K562 (cell line): ENCODE results near the gene CYLD. TPM values are rescaled to one million over a fixed set of nuclear protein-coding genes. Genes with fewer than 3 reads are reported as not detected.

Experiments
- ARID2 ChIP-seq: fragments of 450-650 bp; IDR thresholded peaks from 2 replicates; pipeline ENCODE4 v1.6.1; 2017; ENCODE audit warnings: antibody characterized with exemption, mild to moderate bottlenecking
- BACH1 ChIP-seq: fragments of 200-800 bp; sonication (Bioruptor generic); IDR thresholded peaks from 2 replicates; pipeline ENCODE4 v1.6.1; 2016; ENCODE audit warnings: missing genetic modification characterization, missing compliant biosample characterization
- BCOR ChIP-seq: fragments of 450-650 bp; IDR thresholded peaks from 2 replicates; pipeline ENCODE4 v1.6.1; 2016
- CREBBP ChIP-seq: IDR thresholded peaks from one replicate; pipeline ENCODE4 v1.6.1; 2012; ENCODE audit warnings: low read depth, mild to moderate bottlenecking, control low read depth, inconsistent platforms, low read length
- MTA2 ChIP-seq: fragments of 450-650 bp; IDR thresholded peaks from 2 replicates; pipeline ENCODE4 v1.6.1; 2016; ENCODE audit warnings: low read depth
- RBM25 ChIP-seq: fragments of 200-400 bp; formaldehyde crosslinking; IDR thresholded peaks from 2 replicates; pipeline ENCODE4 v1.6.1; 2018; ENCODE audit warnings: low read length, low read depth, moderate library complexity; ENCODE audit not compliant: severe bottlenecking
- ZNF589 ChIP-seq: fragments of 200-800 bp; sonication (Bioruptor generic); IDR thresholded peaks from 2 replicates; pipeline ENCODE4 v1.6.1; 2016; ENCODE audit warnings: low read depth, missing genetic modification characterization, missing compliant biosample characterization
- polyA plus RNA-seq, 8 experiments: library from polyadenylated mRNA; depleted of rRNA in 4 of 8; stranded (reverse) in 5 of 8; unstranded in 3 of 8; fragments of >200 nt; fragmentation: Nextera tagmentation in 2 of 8; fragmentation: Illumina TruSeq in 1 of 8; extraction: Ambion mirVana in 2 of 8; extraction: Trizol in 1 of 8; gene quantifications; 2 replicates each; pipeline versions ENCODE4 v1.2.1 to v1.2.3, GENCODE V29; 2011 to 2014; ENCODE audit warnings: inconsistent platforms in 1 of 8, missing spikeins in 1 of 8
- total RNA-seq, 7 experiments: library from RNA; depleted of rRNA in 6 of 7; stranded (reverse); fragments of >200 nt in 6 of 7; fragmentation: Illumina TruSeq in 2 of 7; extraction: Trizol in 2 of 7; gene quantifications; 2 replicates each; pipeline versions ENCODE4 v1.2.1 to v1.2.3, GENCODE V29; 2011 to 2021; ENCODE audit warnings: low replicate concordance in 1 of 7
- TF ChIP-seq, protein P1 (sequence below): fragments of 450-650 bp; conservative IDR thresholded peaks from 2 replicates; pipeline ENCODE4 v1.6.1; 2016; ENCODE audit warnings: missing genetic modification characterization, low read depth, mild to moderate bottlenecking, missing compliant biosample characterization, moderate library complexity
- TF ChIP-seq, protein P2 (sequence below): sonication (generic); formaldehyde crosslinking; IDR thresholded peaks from 2 replicates; pipeline ENCODE4 v1.8.1; 2023; ENCODE audit warnings: mild to moderate bottlenecking, missing genetic modification reagents

The CYLD gene
- total and polyA plus RNA-seq, 9 of the 15 experiments (the other 6 are each of a cell fraction or from before 2014, with no cell fraction given) = 3.4 to 7.4 (median 5.3) TPM

- TF ChIP-seq, protein P1, sequence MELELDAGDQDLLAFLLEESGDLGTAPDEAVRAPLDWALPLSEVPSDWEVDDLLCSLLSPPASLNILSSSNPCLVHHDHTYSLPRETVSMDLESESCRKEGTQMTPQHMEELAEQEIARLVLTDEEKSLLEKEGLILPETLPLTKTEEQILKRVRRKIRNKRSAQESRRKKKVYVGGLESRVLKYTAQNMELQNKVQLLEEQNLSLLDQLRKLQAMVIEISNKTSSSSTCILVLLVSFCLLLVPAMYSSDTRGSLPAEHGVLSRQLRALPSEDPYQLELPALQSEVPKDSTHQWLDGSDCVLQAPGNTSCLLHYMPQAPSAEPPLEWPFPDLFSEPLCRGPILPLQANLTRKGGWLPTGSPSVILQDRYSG (tag) = peak; percentile 68
- TF ChIP-seq ARID2 (no peak), RBM25 (peak; percentile 89), ZNF589 (CRISPR knock-in tag) (0 out of 2 replicates have a peak, but pooled peaks have one; percentile 8), MTA2 (no peak), CREBBP (no peak), BACH1 (tag) (0 out of 2 replicates have a peak, but pooled peaks have one; percentile 20), BCOR (peak; percentile 73; the same call in 1 of the 2 replicates)
- TF ChIP-seq, protein P2, sequence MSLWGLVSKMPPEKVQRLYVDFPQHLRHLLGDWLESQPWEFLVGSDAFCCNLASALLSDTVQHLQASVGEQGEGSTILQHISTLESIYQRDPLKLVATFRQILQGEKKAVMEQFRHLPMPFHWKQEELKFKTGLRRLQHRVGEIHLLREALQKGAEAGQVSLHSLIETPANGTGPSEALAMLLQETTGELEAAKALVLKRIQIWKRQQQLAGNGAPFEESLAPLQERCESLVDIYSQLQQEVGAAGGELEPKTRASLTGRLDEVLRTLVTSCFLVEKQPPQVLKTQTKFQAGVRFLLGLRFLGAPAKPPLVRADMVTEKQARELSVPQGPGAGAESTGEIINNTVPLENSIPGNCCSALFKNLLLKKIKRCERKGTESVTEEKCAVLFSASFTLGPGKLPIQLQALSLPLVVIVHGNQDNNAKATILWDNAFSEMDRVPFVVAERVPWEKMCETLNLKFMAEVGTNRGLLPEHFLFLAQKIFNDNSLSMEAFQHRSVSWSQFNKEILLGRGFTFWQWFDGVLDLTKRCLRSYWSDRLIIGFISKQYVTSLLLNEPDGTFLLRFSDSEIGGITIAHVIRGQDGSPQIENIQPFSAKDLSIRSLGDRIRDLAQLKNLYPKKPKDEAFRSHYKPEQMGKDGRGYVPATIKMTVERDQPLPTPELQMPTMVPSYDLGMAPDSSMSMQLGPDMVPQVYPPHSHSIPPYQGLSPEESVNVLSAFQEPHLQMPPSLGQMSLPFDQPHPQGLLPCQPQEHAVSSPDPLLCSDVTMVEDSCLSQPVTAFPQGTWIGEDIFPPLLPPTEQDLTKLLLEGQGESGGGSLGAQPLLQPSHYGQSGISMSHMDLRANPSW (CRISPR knock-in tag) = no peak
- TF ChIP-seq, all 486 proteins: peak for 13
These were observed 43.8 kb upstream of the CYLD start (continued) for GRCh38 chr16:50697881-50698767.
